GM19239 (cell line): Measurements from ENCODE around the gene AP3D1.

ENCODE experiments used
- DNase-seq: peaks from one replicate; pipeline ENCODE4 v3.0.0; 2011; ENCODE audit warnings: low spot score; ENCODE audit not compliant: insufficient read length
- FAIRE-seq: peaks from 2 replicates; lab custom pipeline; 2011; peaks lifted over from hg19 to GRCh38; lab: Jason Lieb, UNC

The AP3D1 gene

DNA sequence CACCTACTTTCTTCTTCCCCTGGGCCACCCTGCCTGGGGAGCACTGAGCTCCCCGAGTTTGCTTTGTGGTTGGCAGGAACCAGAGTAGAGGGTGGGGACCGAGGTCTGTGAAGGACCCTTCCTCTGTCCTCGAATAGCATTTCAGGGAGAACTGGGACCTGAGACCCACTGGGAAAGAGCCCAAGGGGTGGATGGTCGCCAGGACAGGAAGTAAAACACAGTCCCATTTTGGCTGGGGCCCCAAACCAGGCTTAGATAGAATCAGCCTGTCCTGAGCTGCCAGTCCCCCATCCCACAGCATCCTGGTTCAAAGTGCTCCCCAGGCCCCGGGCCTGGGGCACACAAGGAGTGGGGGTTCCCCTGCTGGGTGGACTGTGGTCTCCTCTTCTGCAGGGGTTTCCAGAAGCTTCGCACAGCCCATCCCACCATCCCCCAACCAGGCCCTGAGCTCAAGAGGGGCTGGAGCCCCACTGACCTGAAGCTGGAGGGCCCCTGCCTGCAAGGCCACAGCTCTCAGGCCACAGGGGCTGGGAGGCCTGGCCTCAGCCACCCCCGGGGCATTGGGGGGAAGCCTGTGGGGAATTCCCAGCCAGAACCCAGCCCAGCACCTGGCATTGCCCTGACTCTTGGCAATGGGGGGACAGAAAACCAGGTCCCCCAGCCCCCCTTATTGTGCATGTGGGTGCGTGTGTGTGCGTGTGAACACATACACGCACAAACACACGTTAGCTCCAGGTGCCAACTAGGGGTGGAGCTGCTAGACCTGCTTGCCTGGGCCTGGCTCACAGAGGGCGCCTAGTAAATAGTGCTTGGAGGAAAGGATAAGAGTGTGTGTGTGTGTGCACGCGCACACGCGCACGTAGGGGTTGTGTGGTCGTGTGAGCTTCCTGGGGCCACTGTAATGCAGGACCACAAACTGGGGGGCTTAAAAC, 99.3 kb downstream of the AP3D1 start:
- peak; percentile 84 for FAIRE-seq
- no peak for DNase-seq

DNA sequence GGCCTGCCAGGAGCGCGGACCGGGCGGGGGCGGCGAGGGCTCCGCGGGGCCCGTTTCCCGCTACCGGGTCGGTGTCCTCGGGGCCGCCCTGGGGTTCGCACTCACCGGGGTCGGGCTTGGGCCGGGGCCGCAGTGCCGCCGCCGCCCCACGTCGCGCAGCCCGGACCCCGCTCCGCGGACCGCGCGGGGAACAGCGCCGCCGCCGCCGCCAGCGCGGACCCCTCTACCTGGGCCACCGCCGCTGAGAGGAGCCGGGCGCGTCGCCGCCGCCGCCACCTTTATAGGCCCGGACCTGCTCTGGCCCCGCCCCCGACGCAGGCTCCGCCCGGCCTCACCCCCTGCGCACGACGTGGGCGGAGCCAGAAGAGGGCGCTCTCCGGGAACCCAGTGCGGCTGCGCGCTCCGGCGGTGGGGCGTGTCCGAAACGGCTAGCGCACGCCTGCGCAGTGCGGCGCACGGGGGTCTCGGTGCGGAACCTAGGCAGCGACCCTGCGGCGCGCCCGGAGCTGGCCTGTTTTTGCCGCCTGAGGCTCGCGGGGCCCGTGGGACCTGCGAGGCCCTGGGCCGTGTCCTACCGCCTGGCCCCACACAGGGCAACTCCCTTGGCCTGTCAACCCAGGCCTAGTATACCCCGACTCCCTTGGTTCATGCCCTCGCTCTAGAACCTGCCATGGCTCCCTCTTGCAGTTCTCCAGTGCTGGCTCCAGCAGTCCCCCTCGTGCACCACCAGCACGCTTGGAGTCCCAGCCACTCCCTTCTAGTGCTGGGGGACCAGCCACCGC, 100.2 kb downstream of the AP3D1 start, which contains the start of gene MKNK2:
Gene MKNK2 (minus strand): TSS at position 254 of the 782 bp plus-strand sequence. CDS start 393 bp downstream, outside the sequence.
- FAIRE-seq, result peak; percentile 94
- peak; percentile 88 for DNase-seq
